ENCODE results near the gene KEL.
A peak's percentile ranks its signal among the peaks of the same experiment; 100 is the strongest.
"Not testable (repeated sequence)": the region's sequence is repeated elsewhere in the genome, so short reads cannot be mapped to it uniquely, and the experiment has no call there.

KEL gene

GRCh38 chr7:142961973-142962926 lies at the start of gene KEL:
TSS of gene KEL (minus strand) at chr7:142962363. CDS start at chr7:142962206, 157 bp downstream.
- DNase-seq (ENCODE audit: low read depth, low spot score) = no peak

- peak; percentile 66 for DNase-seq (ENCODE audit: low read depth, low spot score)
Observed at GRCh38 chr7:143008007-143008901, 46.1 kb upstream of the KEL start.

GRCh38 chr7:143005632-143006260 lies 43.6 kb upstream of the KEL start:
- no peak for DNase-seq (ENCODE audit: low read depth, low spot score)

GRCh38 chr7:143003393-143004051 lies 41.4 kb upstream of the KEL start:
- DNase-seq (ENCODE audit: low read depth, low spot score) = no peak

GRCh38 chr7:143002898-143003297 lies 40.7 kb upstream of the KEL start:
- no peak for DNase-seq (ENCODE audit: low read depth, low spot score)

- DNase-seq (ENCODE audit: low read depth, low spot score) = no peak
Observed at GRCh38 chr7:143002106-143002505, 39.9 kb upstream of the KEL start.

- DNase-seq (ENCODE audit: low read depth, low spot score) = no peak
Observed at GRCh38 chr7:143000648-143001047, 38.5 kb upstream of the KEL start.

GRCh38 chr7:142999793-143000192 lies 37.6 kb upstream of the KEL start:
- DNase-seq (ENCODE audit: low read depth, low spot score) = no peak

GRCh38 chr7:142998966-142999365 lies 36.8 kb upstream of the KEL start:
- no peak for DNase-seq (ENCODE audit: low read depth, low spot score)

GRCh38 chr7:142997456-142997989 lies 35.4 kb upstream of the KEL start:
- no peak for DNase-seq (ENCODE audit: low read depth, low spot score)

GRCh38 chr7:142992427-142992826 lies 30.3 kb upstream of the KEL start:
- no peak for DNase-seq (ENCODE audit: low read depth, low spot score)

- no peak for DNase-seq (ENCODE audit: low read depth, low spot score)
Observed at GRCh38 chr7:142984297-142984696, 22.1 kb upstream of the KEL start.

GRCh38 chr7:142983825-142984224 lies 21.7 kb upstream of the KEL start:
- no peak for DNase-seq (ENCODE audit: low read depth, low spot score)

GRCh38 chr7:142978402-142978801 lies 16.2 kb upstream of the KEL start:
- DNase-seq (ENCODE audit: low read depth, low spot score) = not testable (repeated sequence)

GRCh38 chr7:142974626-142975025 lies 12.5 kb upstream of the KEL start:
- DNase-seq (ENCODE audit: low read depth, low spot score) = no peak

- no peak for DNase-seq (ENCODE audit: low read depth, low spot score)
Observed at GRCh38 chr7:142969183-142969582, 7.0 kb upstream of the KEL start.

GRCh38 chr7:142968229-142968628 lies 6.1 kb upstream of the KEL start:
- no peak for DNase-seq (ENCODE audit: low read depth, low spot score)

GRCh38 chr7:142964502-142965246 lies 2.5 kb upstream of the KEL start:
- no peak for DNase-seq (ENCODE audit: low read depth, low spot score)

- DNase-seq (ENCODE audit: low read depth, low spot score) = no peak
Observed at GRCh38 chr7:142963993-142964392, 1.8 kb upstream of the KEL start.

- DNase-seq (ENCODE audit: low read depth, low spot score) = no peak
Observed at GRCh38 chr7:142962991-142963390, 828 bp upstream of the KEL start.
